HepG2 (cell line): ENCODE data around the gene NCLN.

Experiments used
- EZH2 ChIP-seq: conservative IDR thresholded peaks from 2 replicates; pipeline ENCODE4 v1.6.1; 2012; ENCODE audit warnings: mild to moderate bottlenecking, low read depth, low read length, moderate library complexity
- POLR2A ChIP-seq, 2 experiments: IDR thresholded peaks; 2 replicates each; pipeline ENCODE4 v1.6.1; 2011; ENCODE audit warnings: low read depth in 2 of 2, low read length in 2 of 2, mild to moderate bottlenecking in 1 of 2, moderate library complexity in 1 of 2; ENCODE audit not compliant: insufficient read depth in 1 of 2
- TF ChIP-seq, protein P1 (sequence below): sonication (generic); formaldehyde crosslinking; IDR thresholded peaks from 2 replicates; pipeline ENCODE4 v1.5.0; 2020; ENCODE audit warnings: mild to moderate bottlenecking, missing genetic modification reagents, moderate library complexity

- TF ChIP-seq POLR2A (IDR thresholded peaks at IDR 0.05; ENCODE audit: insufficient read depth in 1 of 2, low read depth in 2 of 2, low read length in 2 of 2) (no peak), EZH2 (no peak)
- TF ChIP-seq, protein P1, sequence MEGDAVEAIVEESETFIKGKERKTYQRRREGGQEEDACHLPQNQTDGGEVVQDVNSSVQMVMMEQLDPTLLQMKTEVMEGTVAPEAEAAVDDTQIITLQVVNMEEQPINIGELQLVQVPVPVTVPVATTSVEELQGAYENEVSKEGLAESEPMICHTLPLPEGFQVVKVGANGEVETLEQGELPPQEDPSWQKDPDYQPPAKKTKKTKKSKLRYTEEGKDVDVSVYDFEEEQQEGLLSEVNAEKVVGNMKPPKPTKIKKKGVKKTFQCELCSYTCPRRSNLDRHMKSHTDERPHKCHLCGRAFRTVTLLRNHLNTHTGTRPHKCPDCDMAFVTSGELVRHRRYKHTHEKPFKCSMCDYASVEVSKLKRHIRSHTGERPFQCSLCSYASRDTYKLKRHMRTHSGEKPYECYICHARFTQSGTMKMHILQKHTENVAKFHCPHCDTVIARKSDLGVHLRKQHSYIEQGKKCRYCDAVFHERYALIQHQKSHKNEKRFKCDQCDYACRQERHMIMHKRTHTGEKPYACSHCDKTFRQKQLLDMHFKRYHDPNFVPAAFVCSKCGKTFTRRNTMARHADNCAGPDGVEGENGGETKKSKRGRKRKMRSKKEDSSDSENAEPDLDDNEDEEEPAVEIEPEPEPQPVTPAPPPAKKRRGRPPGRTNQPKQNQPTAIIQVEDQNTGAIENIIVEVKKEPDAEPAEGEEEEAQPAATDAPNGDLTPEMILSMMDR (CRISPR knock-in tag), result no peak
These were observed 30.6 kb upstream of the NCLN start for GRCh38 chr19:3154957-3155736.
